ENCODE measurements around the gene PURA.

GRCh38 chr5:140146523-140146842, 32.6 kb downstream of the PURA start:
- TF ChIP-seq POLR2A (IDR thresholded peaks at IDR 0.05; ENCODE audit: low read depth, low read length) (no peak), POLR2AphosphoS5 (IDR thresholded peaks at IDR 0.05; ENCODE audit: low read depth, low read length) (no peak)

Measured in GM12892 (cell line).